Activated CD4-positive, alpha-beta T cell treated with anti-CD3 and anti-CD28 coated beads, Interleukin-2, amount 50 U/mL, for 16 hours (primary cell): ENCODE measurements around the gene VPS4A.
"Not testable (repeated sequence)": the region's sequence is repeated elsewhere in the genome, so short reads cannot be mapped to it uniquely, and the experiment has no call there.

ENCODE experiments used
- DNase-seq: peaks from one replicate; pipeline ENCODE4 v3.0.0-alpha.2; 2020

The VPS4A gene

GRCh38 chr16:69310653-69311532 lies at the start of gene VPS4A:
VPS4A (plus strand) TSS chr16:69311350; CDS start chr16:69311512, 162 bp downstream.
- DNase-seq: peak; percentile 97

- DNase-seq: no peak
Measured at GRCh38 chr16:69266334-69267063, 44.7 kb upstream of the VPS4A start.

- no peak for DNase-seq
Measured at GRCh38 chr16:69267633-69268032, 43.5 kb upstream of the VPS4A start.

- DNase-seq: no peak
Measured at GRCh38 chr16:69270395-69270794, 40.8 kb upstream of the VPS4A start.

- no peak for DNase-seq
Measured at GRCh38 chr16:69270831-69271230, 40.3 kb upstream of the VPS4A start.

DNA sequence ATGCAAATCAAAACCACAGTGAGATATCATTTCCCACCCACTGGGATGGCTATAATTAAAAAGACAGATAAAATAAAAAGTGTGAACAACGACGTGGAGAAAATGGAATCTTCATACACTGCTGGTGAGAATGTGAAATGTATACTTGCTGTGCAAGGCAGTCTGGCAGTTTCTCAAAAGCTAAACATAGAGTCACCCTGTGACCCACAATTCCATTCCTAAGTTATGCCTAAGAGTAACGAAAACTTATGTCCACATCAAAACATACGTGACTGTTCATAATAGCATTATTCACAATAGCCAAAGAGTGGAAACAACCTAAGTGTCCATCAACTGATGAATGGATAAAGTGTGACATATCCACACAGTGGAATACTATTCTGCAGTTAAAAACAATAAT lies 38.1 kb upstream of the VPS4A start:
- no peak for DNase-seq

DNA sequence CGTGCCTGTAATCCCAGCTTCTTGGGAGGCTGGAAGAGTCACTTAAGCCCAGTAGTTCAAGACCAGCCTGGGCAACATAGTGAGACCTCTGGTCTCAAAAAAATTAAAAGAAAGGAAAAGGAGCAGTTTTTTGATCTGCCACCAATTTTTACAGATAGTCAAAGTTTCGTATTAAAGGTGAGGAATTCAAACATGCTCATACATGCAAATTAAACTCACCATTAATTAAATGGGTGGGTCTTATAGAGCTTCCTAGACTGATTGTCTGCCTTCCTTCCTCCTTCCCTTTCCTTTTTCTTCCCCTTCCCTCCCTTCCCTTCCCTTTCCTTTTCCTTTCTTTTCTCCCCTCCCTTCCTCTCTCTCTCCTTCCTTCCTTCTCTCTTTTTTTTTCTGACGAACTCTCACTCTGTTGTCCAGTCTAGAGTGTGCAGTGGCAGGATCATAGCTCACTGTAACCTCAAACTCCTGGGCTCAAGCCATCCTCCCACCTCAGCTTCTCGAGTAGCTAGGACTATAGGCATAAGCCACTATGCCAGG lies 36.4 kb upstream of the VPS4A start:
- DNase-seq: no peak

- DNase-seq: no peak
Measured at GRCh38 chr16:69276148-69277115, 34.7 kb upstream of the VPS4A start.

- DNase-seq: no peak
Measured at GRCh38 chr16:69277413-69277812, 33.7 kb upstream of the VPS4A start.

DNA sequence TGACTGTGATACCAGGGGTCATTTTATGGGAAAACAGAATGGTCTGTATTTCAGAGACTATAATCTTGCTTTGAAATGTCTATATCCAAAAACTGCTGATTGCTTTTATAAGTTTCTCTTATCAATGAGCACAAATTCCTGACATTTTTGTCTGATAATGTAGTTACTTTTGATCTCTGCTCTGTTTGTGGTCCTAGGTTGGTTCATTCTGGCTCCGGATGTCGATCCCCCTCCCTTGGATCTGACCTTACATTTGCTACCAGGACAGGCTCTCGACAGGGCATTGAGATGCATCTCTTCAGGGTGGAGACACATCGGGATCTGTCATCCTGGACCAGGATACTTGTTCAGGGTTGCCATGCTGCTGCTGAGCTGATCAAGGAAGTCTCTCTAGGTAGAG lies 27.3 kb upstream of the VPS4A start:
- DNase-seq: no peak

DNA sequence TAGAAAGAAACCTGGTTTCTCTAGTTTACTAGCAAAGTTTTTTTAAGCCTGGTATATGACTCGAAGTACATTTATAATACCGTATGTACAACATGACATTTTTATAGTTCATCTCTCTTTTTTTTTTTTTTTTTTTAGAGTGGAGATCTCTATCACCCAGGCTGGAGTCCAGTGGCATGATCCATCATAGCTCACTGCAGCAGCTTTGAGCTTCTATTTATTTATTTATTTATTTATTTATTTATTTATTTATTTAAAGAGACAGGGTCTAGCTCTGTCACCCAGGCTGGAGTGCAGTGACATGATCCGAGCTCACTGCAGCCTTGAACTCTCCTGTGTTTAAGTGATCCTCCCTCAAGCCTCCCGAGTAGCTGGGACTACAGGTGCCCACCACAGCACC lies 25.9 kb upstream of the VPS4A start:
- no peak for DNase-seq

DNA sequence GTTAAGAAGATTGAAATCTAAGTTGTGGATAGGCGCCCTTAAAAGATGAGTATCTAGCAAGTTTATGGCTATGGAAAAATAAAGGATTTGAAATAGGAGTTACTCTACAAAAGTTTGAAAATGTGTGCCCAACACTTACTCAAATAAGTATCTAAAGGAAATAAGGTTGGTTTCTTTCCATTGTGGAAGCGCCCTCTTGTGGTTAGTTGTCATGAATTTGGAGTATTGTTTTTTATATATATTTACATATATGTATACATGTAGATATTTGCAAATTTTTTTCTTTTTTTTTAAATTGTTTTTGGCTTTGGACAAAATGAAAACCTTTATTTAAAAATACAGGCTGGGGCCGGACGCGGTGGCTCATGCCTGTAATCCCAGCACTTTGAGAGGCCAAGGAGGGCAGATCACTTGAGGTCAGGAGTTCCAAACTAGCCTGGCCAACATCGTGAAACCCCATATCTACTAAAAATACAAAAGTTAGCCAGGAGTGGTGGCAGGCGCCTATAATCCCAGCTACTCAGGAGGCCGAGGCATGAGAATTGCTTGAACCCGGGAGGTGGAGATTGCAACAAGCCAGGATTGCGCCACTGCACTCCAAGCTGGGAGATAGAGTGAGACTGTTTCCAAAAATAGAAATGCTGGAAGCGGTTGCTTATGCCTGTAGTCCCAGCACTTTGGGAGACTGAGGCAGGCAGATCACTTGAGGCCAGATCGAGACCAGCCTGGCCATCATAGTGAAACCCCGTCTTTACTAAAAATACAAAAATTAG lies 24.0 kb upstream of the VPS4A start:
- peak; percentile 64 for DNase-seq

DNA sequence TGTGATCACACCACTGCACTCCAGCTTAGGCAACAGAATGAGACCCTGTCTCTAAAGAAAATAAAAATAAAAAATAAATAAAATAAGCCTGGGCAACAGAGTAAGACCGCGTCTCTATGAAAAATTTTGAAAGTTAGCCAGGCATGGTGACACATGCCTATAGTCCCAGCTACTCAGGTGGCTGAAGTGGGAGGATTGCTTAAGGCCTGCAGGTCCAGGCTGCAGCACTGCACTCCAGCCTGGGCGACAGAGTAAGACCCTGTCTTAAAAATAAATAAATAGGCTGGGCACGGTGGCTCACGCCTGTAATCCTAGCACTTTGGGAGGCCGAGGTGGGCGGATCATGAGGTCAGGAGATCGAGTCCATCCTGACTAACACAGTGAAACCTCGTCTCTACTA lies 19.5 kb upstream of the VPS4A start:
- DNase-seq: not testable (repeated sequence)

GRCh38 chr16:69293401-69293800 lies 17.7 kb upstream of the VPS4A start:
- DNase-seq: peak; percentile 30

GRCh38 chr16:69294051-69294450 lies 17.1 kb upstream of the VPS4A start:
- no peak for DNase-seq

GRCh38 chr16:69296771-69297170 lies 14.4 kb upstream of the VPS4A start:
- not testable (repeated sequence) for DNase-seq

GRCh38 chr16:69298261-69298660 lies 12.9 kb upstream of the VPS4A start:
- DNase-seq: no peak

- no peak for DNase-seq
Measured at GRCh38 chr16:69301187-69301586, 10.0 kb upstream of the VPS4A start.

DNA sequence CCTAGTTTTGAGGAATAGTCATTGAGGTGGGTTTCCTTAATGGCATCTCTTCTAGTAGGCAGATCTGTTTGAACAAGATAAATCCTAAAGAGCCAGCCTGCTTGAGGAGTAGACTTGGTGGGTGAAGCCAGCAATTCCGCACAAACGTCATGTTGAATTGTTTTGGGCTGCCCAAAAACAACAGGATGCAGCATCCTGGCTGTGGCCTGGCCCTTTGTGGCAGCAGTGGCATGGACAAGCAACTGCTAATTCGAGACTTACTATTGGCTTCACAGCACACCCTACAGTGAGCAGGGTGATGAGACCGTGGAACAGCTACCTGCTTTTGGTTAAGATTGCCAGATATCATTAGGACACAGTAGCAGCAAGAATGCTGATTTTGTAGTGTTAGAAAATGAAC lies 9.3 kb upstream of the VPS4A start:
- no peak for DNase-seq

DNA sequence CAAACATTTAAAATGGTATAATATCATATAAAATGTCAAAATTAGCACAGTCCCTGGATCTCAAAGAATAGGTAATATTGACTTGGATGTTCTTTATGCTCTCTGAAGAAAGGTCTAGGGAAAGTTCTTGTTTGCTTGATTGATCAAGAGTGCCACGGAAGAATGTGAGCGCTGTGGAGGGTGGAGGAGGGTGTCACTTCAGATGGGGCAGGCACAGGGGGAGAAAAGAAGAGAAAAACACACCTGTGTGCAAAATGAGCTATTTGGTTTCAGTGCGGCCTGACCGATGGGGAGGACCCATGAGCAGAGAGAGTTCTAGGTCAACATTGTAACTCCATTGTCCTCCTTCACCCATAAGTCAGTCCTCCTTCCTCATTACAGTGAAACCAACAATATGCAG lies 8.8 kb upstream of the VPS4A start:
- no peak for DNase-seq

DNA sequence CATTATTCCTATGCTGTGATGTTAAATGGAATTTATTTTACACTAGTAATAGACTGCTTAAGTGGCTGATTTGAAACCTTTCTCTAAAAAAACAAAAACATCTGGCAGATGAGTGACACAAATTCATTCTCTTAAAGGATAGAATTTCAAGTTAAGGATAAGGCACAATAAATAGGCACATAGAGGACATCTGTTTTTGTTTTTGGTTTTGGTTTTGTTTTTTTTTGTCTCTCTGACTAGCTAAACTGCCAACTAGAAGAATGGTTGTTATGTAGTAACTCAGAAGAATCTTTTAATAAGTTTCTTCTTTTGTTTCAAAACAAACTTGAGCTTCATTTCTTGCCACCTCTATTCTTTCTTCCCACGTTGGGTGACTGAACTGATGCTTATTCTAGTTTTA lies 5.1 kb upstream of the VPS4A start:
- DNase-seq: no peak

DNA sequence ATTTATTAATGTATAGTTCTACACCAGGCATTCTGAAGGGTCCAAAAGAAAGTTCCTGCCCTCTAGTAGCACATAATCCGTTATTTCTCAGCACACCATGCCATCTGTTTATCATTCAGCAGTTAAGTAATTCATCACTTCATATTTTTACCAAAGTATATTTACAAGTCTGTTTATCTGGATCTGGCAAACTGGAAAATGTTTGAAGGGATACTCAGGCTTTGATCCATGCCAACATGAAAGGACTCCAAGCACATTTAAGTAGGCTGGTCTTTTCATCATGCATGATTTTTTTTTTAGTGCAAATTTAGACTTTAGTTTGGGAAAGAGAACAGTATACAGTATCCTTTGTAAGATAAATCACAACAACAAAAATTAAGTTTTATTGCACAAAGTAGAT lies 4.1 kb upstream of the VPS4A start:
- no peak for DNase-seq
